Coronary artery (tissue), 2 donors: ENCODE measurements around the gene ARHGAP45.
A peak's percentile ranks its signal among the peaks of the same experiment; 100 is the strongest.

Experiments used
- DNase-seq: peaks from one replicate; pipeline ENCODE4 v3.0.0-alpha.2; 2017; ENCODE audit warnings: low spot score
- H3K27ac ChIP-seq, 2 donors: fragments of 200-600 bp; sonication (generic); one replicate each; pipeline ENCODE4 v1.5.1; 2016 to 2019
- H3K4me3 ChIP-seq: fragments of 200-600 bp; sonication (generic); 2 replicates; pipeline ENCODE4 v1.5.1; 2016; ENCODE audit warnings: mild to moderate bottlenecking, moderate library complexity
- CTCF ChIP-seq: fragments of 200-600 bp; sonication (generic); IDR thresholded peaks from one replicate; pipeline ENCODE4 v1.5.1; 2019; ENCODE audit warnings: antibody characterized with exemption

Gene ARHGAP45, protein sequence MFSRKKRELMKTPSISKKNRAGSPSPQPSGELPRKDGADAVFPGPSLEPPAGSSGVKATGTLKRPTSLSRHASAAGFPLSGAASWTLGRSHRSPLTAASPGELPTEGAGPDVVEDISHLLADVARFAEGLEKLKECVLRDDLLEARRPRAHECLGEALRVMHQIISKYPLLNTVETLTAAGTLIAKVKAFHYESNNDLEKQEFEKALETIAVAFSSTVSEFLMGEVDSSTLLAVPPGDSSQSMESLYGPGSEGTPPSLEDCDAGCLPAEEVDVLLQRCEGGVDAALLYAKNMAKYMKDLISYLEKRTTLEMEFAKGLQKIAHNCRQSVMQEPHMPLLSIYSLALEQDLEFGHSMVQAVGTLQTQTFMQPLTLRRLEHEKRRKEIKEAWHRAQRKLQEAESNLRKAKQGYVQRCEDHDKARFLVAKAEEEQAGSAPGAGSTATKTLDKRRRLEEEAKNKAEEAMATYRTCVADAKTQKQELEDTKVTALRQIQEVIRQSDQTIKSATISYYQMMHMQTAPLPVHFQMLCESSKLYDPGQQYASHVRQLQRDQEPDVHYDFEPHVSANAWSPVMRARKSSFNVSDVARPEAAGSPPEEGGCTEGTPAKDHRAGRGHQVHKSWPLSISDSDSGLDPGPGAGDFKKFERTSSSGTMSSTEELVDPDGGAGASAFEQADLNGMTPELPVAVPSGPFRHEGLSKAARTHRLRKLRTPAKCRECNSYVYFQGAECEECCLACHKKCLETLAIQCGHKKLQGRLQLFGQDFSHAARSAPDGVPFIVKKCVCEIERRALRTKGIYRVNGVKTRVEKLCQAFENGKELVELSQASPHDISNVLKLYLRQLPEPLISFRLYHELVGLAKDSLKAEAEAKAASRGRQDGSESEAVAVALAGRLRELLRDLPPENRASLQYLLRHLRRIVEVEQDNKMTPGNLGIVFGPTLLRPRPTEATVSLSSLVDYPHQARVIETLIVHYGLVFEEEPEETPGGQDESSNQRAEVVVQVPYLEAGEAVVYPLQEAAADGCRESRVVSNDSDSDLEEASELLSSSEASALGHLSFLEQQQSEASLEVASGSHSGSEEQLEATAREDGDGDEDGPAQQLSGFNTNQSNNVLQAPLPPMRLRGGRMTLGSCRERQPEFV

DNA sequence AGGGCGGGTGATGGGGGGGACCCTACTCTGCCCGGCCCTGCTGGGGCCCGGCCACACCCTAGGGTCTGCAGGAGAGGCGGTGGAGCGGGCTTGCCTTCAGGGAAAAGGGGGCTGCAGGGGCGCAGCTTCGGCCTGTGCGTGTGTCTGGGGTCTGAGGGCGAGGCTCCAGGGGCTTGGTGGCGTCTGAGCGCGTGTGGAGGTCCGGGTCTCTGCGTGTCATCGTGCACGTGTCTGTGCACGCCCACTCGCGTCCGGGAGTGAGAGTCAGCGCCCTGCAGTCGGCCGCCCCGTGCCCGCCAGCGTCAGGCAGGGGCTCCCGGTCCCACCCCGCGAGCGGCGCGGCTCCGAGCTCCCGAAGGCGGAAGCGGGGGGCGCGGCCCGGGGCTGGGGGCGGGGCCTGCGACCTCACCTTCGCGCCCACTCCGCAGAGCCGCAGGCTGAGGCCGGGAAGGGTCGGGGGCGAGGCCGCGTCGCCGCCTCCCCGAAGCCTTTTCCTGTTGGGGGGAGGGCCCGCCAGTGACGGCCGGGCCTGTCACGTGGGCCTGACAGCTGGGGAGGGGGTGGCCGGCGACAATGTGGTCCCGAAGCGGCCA is at the start of gene ARHGAP45:
TSS of gene ARHGAP45 (plus strand) at position 420 of the 593 bp plus-strand sequence. CDS start 239 bp downstream, outside the sequence.
- no peak for DNase-seq
- peak within 1 kb of the TSS; percentile 69 for H3K4me3 ChIP-seq
- no peak for TF ChIP-seq CTCF
- H3K27ac ChIP-seq = peak within 1 kb of the TSS; percentile 21 to 78

- Histone ChIP-seq H3K27ac (no peak overlapping the region), H3K4me3 (peak overlapping the region; percentile 49)
- TF ChIP-seq CTCF = no peak
- no peak for DNase-seq
Observed at GRCh38 chr19:1017906-1018305, 49.1 kb upstream of the ARHGAP45 start.

DNA sequence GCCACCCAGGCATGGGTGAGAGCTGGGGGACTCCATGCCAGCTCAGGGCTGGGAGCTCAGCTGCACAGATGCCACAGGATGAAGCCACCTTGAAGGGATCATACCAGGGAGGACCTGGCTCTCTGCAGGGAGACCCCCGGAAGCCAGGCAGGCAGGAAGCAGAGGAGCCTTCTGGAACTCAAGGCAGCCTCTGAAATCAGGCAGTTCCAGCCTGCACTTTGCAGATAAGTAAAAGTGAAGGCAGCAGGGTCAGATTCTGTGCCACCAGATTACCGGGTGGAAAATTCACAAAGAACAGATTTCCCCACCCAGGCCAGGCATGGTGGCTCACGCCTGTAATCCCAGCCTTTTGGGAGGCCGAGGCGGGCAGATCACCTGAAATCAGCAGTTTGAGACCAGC is 48.6 kb upstream of the ARHGAP45 start:
- no peak for TF ChIP-seq CTCF
- no peak for DNase-seq
- Histone ChIP-seq H3K4me3 (peak overlapping the region; percentile 49), H3K27ac (no peak overlapping the region)

- H3K27ac ChIP-seq = peak overlapping the region in 1 of 2 donors; percentile 94
- peak overlapping the region; percentile 98 for H3K4me3 ChIP-seq
- DNase-seq = no peak
- no peak for TF ChIP-seq CTCF
Observed at GRCh38 chr19:1018932-1019615, 47.9 kb upstream of the ARHGAP45 start.

GRCh38 chr19:1019616-1019961 is 47.4 kb upstream of the ARHGAP45 start:
- no peak for DNase-seq

More at GRCh38 chr19:1019616-1019961, 47.4 kb upstream of the ARHGAP45 start:
- Histone ChIP-seq H3K27ac (peak overlapping the region; percentile 88 to 94), H3K4me3 (peak overlapping the region; percentile 98)
- no peak for TF ChIP-seq CTCF
